ENCODE results near the gene ZSCAN23.
"Not testable (repeated sequence)": the region's sequence is repeated elsewhere in the genome, so short reads cannot be mapped to it uniquely, and the experiment has no call there.

Gene ZSCAN23

GRCh38 chr6:28433119-28433518 is 10.2 kb downstream of the ZSCAN23 start:
- DNase-seq, result no peak

GRCh38 chr6:28429781-28430180 is 13.5 kb downstream of the ZSCAN23 start:
- DNase-seq, result no peak

- no peak for DNase-seq
Measured at GRCh38 chr6:28425944-28426541, 17.2 kb downstream of the ZSCAN23 start.

- DNase-seq, result no peak
Measured at GRCh38 chr6:28424163-28424562, 19.1 kb downstream of the ZSCAN23 start.

- no peak for DNase-seq
Measured at GRCh38 chr6:28423546-28423945, 19.7 kb downstream of the ZSCAN23 start.

- DNase-seq, result no peak
Measured at GRCh38 chr6:28413681-28414080, 29.6 kb downstream of the ZSCAN23 start.

GRCh38 chr6:28410767-28411166 is 32.5 kb downstream of the ZSCAN23 start:
- DNase-seq, result no peak

GRCh38 chr6:28408076-28408802 is 35.1 kb downstream of the ZSCAN23 start:
- no peak for DNase-seq

- no peak for DNase-seq
Measured at GRCh38 chr6:28407401-28407800, 35.9 kb downstream of the ZSCAN23 start.

GRCh38 chr6:28403923-28404322 is 39.4 kb downstream of the ZSCAN23 start:
- not testable (repeated sequence) for DNase-seq

- no peak for DNase-seq
Measured at GRCh38 chr6:28402197-28402596, 41.1 kb downstream of the ZSCAN23 start.

- no peak for DNase-seq
Measured at GRCh38 chr6:28401172-28401571, 42.1 kb downstream of the ZSCAN23 start.

GRCh38 chr6:28400122-28400451 is 43.2 kb downstream of the ZSCAN23 start:
- DNase-seq, result no peak

- DNase-seq, result peak; percentile 44
Measured at GRCh38 chr6:28399350-28400121, 43.8 kb downstream of the ZSCAN23 start, which contains the start of gene ZSCAN12. TSS of gene ZSCAN12 (minus strand) at chr6:28399747. CDS start at chr6:28398405, 1,342 bp downstream.

- no peak for DNase-seq
Measured at GRCh38 chr6:28395918-28396317, 47.4 kb downstream of the ZSCAN23 start.

GRCh38 chr6:28393912-28394662 is 49.2 kb downstream of the ZSCAN23 start:
- DNase-seq, result no peak

- no peak for DNase-seq
Measured at GRCh38 chr6:28390688-28391087, 52.6 kb downstream of the ZSCAN23 start.

GRCh38 chr6:28384143-28384533 is 59.2 kb downstream of the ZSCAN23 start:
- DNase-seq, result no peak

GRCh38 chr6:28383235-28384142 is 59.8 kb downstream of the ZSCAN23 start:
- DNase-seq, result no peak

Measured in NCI-H524 treated with DMSO at 0.1 percent for 48 hours (cell line).